Panc1 (cell line): ENCODE data around the gene CDKN1C. TPM values are rescaled to one million over a fixed set of nuclear protein-coding genes. Genes with fewer than 3 reads are reported as not detected.

ENCODE experiments used
- ATAC-seq: fragments of 200-7000 bp; cut with Tn5 transposase; 2 replicates; pipeline ENCODE4 v1.9.1; 2020; ENCODE audit warnings: mild to moderate bottlenecking, moderate library complexity
- BruUV-seq: library from RNA; stranded (reverse); fragments of 400-500 nt; replicated peaks from 2 replicates; lab custom pipeline; 2021; lab: Mats Ljungman, UMichigan
- CTCF ChIA-PET: fragments of 300-600 bp; sonication (Branson Sonifier 250); formaldehyde crosslinking; loops from one replicate; lab custom pipeline; 2022; ENCODE audit warnings: antibody characterized with exemption; lab: Charles Lee
- POLR2A ChIA-PET: fragments of 300-600 bp; sonication (Branson Sonifier 250); formaldehyde crosslinking; loops from one replicate; lab custom pipeline; 2022; ENCODE audit warnings: antibody characterized with exemption; lab: Charles Lee
- DNase-seq: peaks from one replicate; pipeline ENCODE4 v3.0.0-alpha.2; 2010; ENCODE audit warnings: low read depth, low spot score
- H3K27ac ChIP-seq: 2 replicates; pipeline ENCODE4 v1.5.1; 2011; ENCODE audit warnings: mild to moderate bottlenecking, low read length, inconsistent platforms
- H3K27me3 ChIP-seq: fragments of 200-500 bp; sonication (Bioruptor generic); 2 replicates; pipeline ENCODE4 v1.6.0; 2014; ENCODE audit warnings: low read length, inconsistent platforms; ENCODE audit not compliant: control insufficient read depth, insufficient read depth
- H3K36me3 ChIP-seq: fragments of 200-500 bp; sonication (Bioruptor generic); 2 replicates; pipeline ENCODE4 v1.5.1; 2014; ENCODE audit warnings: inconsistent platforms, mild to moderate bottlenecking, low read length, moderate library complexity; ENCODE audit not compliant: control insufficient read depth, insufficient read depth
- H3K4me1 ChIP-seq: 2 replicates; pipeline ENCODE4 v1.5.1; 2011; ENCODE audit warnings: inconsistent platforms, mild to moderate bottlenecking, low read length, moderate library complexity; ENCODE audit not compliant: control insufficient read depth, insufficient read depth
- H3K4me3 ChIP-seq, 2 experiments: 2 replicates each; pipeline ENCODE4 v1.5.1; 2011 to 2012; ENCODE audit warnings: low read depth in 2 of 2, low read length in 2 of 2, mild to moderate bottlenecking in 2 of 2, inconsistent platforms in 1 of 2, moderate library complexity in 1 of 2
- H3K9me3 ChIP-seq: fragments of 200-500 bp; sonication (Bioruptor generic); 2 replicates; pipeline ENCODE4 v1.5.1; 2014; ENCODE audit warnings: low read depth, mild to moderate bottlenecking, inconsistent platforms, low read length, moderate library complexity; ENCODE audit not compliant: control insufficient read depth, insufficient read depth
- CTCF ChIP-seq: fragments of 450-650 bp; IDR thresholded peaks from 2 replicates; pipeline ENCODE4 v1.5.1; 2017; ENCODE audit warnings: mild to moderate bottlenecking
- POLR2AphosphoS5 ChIP-seq: IDR thresholded peaks from 2 replicates; pipeline ENCODE4 v1.6.1; 2012; ENCODE audit warnings: mild to moderate bottlenecking, low read depth, low read length, moderate library complexity
- REST ChIP-seq, 2 experiments: IDR thresholded peaks; 2 replicates each; pipeline ENCODE4 v1.6.1; 2011 to 2012; ENCODE audit warnings: low read depth in 2 of 2, control low read depth in 1 of 2, low read length in 1 of 2, mild to moderate bottlenecking in 1 of 2, moderate library complexity in 1 of 2; ENCODE audit not compliant: insufficient read depth in 1 of 2
- SIN3A ChIP-seq: IDR thresholded peaks from 2 replicates; pipeline ENCODE4 v1.6.1; 2012; ENCODE audit warnings: low read depth, mild to moderate bottlenecking, low read length, moderate library complexity, borderline replicate concordance; ENCODE audit not compliant: insufficient read depth
- TCF7L2 ChIP-seq: IDR thresholded peaks from 2 replicates; pipeline ENCODE4 v1.6.1; 2011; ENCODE audit warnings: mild to moderate bottlenecking, low read depth, low read length, inconsistent platforms
- in situ Hi-C: cut with HindIII; loops from 2 replicates; pipeline ENCODE4 v1.10.0; 2016; ENCODE audit warnings: low sequenced_read_pairs, low pct_unique_long_range_greater_than_20kb
- intact Hi-C: fragments of 100-400 bp; cut with micrococcal nuclease; formaldehyde crosslinking; loops from one replicate; pipeline ENCODE4 v1.10.0; 2022; ENCODE audit not compliant: unreplicated experiment
- total RNA-seq: library from RNA; stranded (reverse); gene quantifications from one replicate; pipeline ENCODE4 v1.2.1, GENCODE V29; 2021; ENCODE audit not compliant: unreplicated experiment

The CDKN1C gene
- total RNA-seq, 1 experiment from 2014 or later = 4.6 TPM

DNA sequence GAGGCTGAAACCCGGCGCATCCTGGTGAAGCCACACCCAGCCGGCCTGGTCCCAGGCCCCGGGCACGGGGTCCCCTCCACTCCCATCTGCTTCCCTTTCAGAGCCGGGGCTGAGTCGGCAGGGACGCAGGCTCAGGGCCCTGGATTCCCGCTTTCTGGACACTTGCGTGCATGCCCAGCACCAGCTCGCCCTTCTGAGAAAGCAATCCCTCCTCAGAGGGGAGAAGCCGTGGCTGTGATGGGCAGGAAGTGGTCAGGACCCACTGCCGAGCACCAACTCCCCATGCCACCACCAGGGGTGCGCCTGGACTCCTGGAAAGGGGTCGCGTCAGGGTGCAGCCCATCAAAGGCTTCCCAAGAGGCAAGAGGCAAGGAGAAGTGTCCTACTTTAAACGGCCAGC is 15.1 kb downstream of the CDKN1C start:
- no peak overlapping the region for H3K27ac ChIP-seq
- no peaks in the 10 kb centered on the region for H3K9me3 ChIP-seq
- BruUV-seq = no TSS peak
- intact Hi-C loops = no loop called here
- DNase-seq = no peak
- TF ChIP-seq SIN3A (no peak), POLR2AphosphoS5 (no peak), TCF7L2 (no peak), REST (IDR thresholded peaks at IDR 0.05; ENCODE audit: insufficient read depth in 1 of 2, low read depth in 2 of 2, low read length in 1 of 2) (no peak), CTCF (no peak)
- peak; percentile 64 for ATAC-seq
- no peaks in the 10 kb centered on the region for H3K27me3 ChIP-seq
- no peak overlapping the region for H3K4me3 ChIP-seq
- CTCF ChIA-PET = no interaction called here
- H3K36me3 ChIP-seq = no peaks in the 10 kb centered on the region
- in situ Hi-C loops = no loop called here
- H3K4me1 ChIP-seq = no peaks in the 10 kb centered on the region
- POLR2A ChIA-PET = no interaction called here

- no peak overlapping the region for H3K27ac ChIP-seq
- DNase-seq = no peak
- POLR2A ChIA-PET = no interaction called here
- TF ChIP-seq CTCF (no peak), POLR2AphosphoS5 (no peak), TCF7L2 (no peak), REST (IDR thresholded peaks at IDR 0.05; ENCODE audit: insufficient read depth in 1 of 2, low read depth in 2 of 2, low read length in 1 of 2) (no peak), SIN3A (no peak)
- in situ Hi-C loops (no loop called here), intact Hi-C loops (no loop called here)
- H3K9me3 ChIP-seq = no peaks in the 10 kb centered on the region
- no peaks in the 10 kb centered on the region for H3K27me3 ChIP-seq
- CTCF ChIA-PET = no interaction called here
- no TSS peak for BruUV-seq
- H3K36me3 ChIP-seq = no peaks in the 10 kb centered on the region
- no peak overlapping the region for H3K4me3 ChIP-seq
- no peaks in the 10 kb centered on the region for H3K4me1 ChIP-seq
- ATAC-seq = no peak
Observed at GRCh38 chr11:2869561-2870427, 15.8 kb downstream of the CDKN1C start.
